Vagina (tissue), 2 donors: ENCODE data around the gene ANKS1B.

Experiments used
- CTCF ChIP-seq, 3 experiments: fragments of 450-650 bp in 2 of 3; fragments of 200-600 bp in 1 of 3; sonication (generic) in 1 of 3; IDR thresholded peaks; one replicate each; pipeline ENCODE4 v1.5.1; 2017 to 2019; ENCODE audit warnings: antibody characterized with exemption in 3 of 3, mild to moderate bottlenecking in 2 of 3, moderate library complexity in 2 of 3
- POLR2A ChIP-seq, 2 donors: fragments of 450-650 bp; IDR thresholded peaks; one replicate each; pipeline ENCODE4 v1.6.1; 2017; ENCODE audit warnings: antibody characterized with exemption in 2 of 2, mild to moderate bottlenecking in 2 of 2, moderate library complexity in 2 of 2
- POLR2AphosphoS5 ChIP-seq, 2 donors: sonication (generic); formaldehyde crosslinking; IDR thresholded peaks; one replicate each; pipeline ENCODE4 v1.9.0; 2017; ENCODE audit warnings: antibody characterized with exemption in 2 of 2, mild to moderate bottlenecking in 2 of 2, low read depth in 1 of 2; ENCODE audit not compliant: insufficient read depth in 1 of 2

DNA sequence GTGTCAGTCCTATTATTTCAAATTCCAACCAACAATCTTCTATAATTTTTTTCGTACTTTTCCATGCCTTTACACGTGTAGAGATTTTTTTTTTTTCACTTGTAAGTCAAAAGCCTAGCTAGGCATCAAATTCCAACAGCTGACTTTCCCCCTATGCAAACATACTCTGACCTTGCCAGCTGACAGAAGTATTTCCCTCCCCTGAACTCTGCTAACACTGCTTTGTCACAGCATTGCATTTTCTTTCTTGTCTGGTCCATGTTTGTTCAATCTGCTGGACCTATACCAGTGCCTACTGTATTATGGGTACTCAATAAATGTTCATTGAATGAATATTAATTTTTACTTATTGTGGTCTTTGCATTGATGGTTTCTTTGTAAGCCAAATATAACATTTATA, 772.5 kb downstream of the ANKS1B start:
- TF ChIP-seq CTCF (IDR thresholded peaks at IDR 0.05) = no peak
- no peak for TF ChIP-seq POLR2A (IDR thresholded peaks at IDR 0.05)
- no peak for TF ChIP-seq POLR2AphosphoS5 (IDR thresholded peaks at IDR 0.05; ENCODE audit: insufficient read depth in 1 of 2, low read depth in 1 of 2)
